MCF 10A (cell line): ENCODE data around the gene DOCK9. TPM values are rescaled to one million over a fixed set of nuclear protein-coding genes. Genes with fewer than 3 reads are reported as not detected.
"Not testable (repeated sequence)": the region's sequence is repeated elsewhere in the genome, so short reads cannot be mapped to it uniquely, and the experiment has no call there.

Experiments used
- BruUV-seq: library from RNA; stranded (reverse); fragments of 400-500 nt; replicated peaks from 2 replicates; lab custom pipeline; 2021; lab: Mats Ljungman, UMichigan
- CTCF ChIA-PET: fragments of 300-600 bp; sonication (Branson Sonifier 250); formaldehyde crosslinking; extraction: SDS; loops from one replicate; lab custom pipeline; 2021; ENCODE audit warnings: antibody characterized with exemption, inconsistent platforms; lab: Yijun Ruan, JAX
- POLR2A ChIA-PET: fragments of 300-600, 350-650 bp; sonication (Branson Sonifier 250); formaldehyde crosslinking; extraction: SDS; loops from one replicate; lab custom pipeline; 2020; ENCODE audit warnings: antibody characterized with exemption, inconsistent platforms; lab: Yijun Ruan, JAX
- DNase-seq: peaks from one replicate; pipeline ENCODE4 v3.0.0-alpha.2; 2018; ENCODE audit not compliant: unreplicated experiment
- H3K27ac Mint-ChIP-seq: one replicate; pipeline ENCODE4 v1.8.0; 2022; ENCODE audit warnings: mild to moderate bottlenecking, low read depth, mixed read lengths; ENCODE audit not compliant: unreplicated experiment
- H3K27me3 Mint-ChIP-seq: one replicate; pipeline ENCODE4 v1.8.0; 2022; ENCODE audit warnings: mixed read lengths; ENCODE audit not compliant: insufficient read depth, unreplicated experiment
- H3K36me3 Mint-ChIP-seq: one replicate; pipeline ENCODE4 v1.8.0; 2022; ENCODE audit warnings: mild to moderate bottlenecking, moderate library complexity, mixed read lengths; ENCODE audit not compliant: insufficient read depth, unreplicated experiment
- H3K4me1 Mint-ChIP-seq: one replicate; pipeline ENCODE4 v1.8.0; 2022; ENCODE audit warnings: mixed read lengths; ENCODE audit not compliant: insufficient read depth, unreplicated experiment
- H3K4me3 Mint-ChIP-seq: one replicate; pipeline ENCODE4 v1.8.0; 2022; ENCODE audit warnings: mild to moderate bottlenecking, moderate library complexity, mixed read lengths; ENCODE audit not compliant: unreplicated experiment
- H3K9me3 Mint-ChIP-seq: one replicate; pipeline ENCODE4 v1.8.0; 2022; ENCODE audit warnings: mixed read lengths; ENCODE audit not compliant: unreplicated experiment
- intact Hi-C: fragments of 100-400 bp; cut with micrococcal nuclease; formaldehyde crosslinking; loops from 2 replicates; pipeline ENCODE4 v1.14.1; 2022
- total RNA-seq: library from RNA; stranded (reverse); gene quantifications from 2 replicates; pipeline ENCODE4 v1.2.3, GENCODE V29; 2022
- TF ChIP-seq, protein P1 (sequence below): fragments of 200-600 bp; IDR thresholded peaks from one replicate; pipeline ENCODE4 v1.8.0; 2022; ENCODE audit warnings: antibody characterized with exemption, mild to moderate bottlenecking; ENCODE audit not compliant: unreplicated experiment

Gene DOCK9
- total RNA-seq, 1 experiment from 2014 or later = 77.0 TPM

DNA sequence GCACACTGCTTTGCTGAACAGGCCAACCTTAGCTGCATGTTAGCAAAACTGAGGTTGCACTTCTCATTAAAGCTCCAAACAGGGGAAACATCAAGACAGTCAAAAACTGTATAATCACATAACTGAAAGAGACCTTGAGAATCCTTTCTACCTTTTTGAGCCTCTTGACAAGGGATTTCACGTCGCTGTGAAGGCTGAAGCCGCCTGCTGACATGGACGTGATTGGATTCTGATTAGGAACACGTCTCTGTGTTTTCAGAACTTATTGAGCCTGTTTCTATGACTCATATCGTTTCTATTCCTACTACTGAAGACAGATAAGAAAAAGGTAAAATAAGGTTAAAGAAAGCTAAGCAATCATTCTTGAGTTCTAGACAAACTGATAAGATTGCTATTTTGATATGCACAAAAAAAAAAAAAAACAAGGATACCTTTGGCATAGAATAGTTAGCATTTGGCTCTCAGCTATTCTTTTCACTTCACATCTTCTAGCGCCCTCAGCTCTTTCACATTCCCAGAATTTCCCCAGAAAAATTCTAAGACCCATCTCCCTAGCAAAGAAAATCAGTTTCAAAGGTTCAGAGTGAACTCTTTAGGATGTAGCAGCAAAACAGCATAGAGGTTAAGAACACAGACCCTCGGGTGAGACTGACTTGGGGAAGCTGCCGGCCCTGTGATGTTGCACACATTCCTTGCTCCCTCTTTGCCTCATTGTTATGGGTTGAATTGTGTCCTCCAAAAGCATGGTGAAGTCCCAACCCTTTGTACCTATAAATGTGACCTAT, 81.6 kb downstream of the DOCK9 start:
- no peaks in the 10 kb centered on the region for H3K4me1 Mint-ChIP-seq
- H3K9me3 Mint-ChIP-seq = no peaks in the 10 kb centered on the region
- H3K36me3 Mint-ChIP-seq = peaks cover 52% of the 10 kb centered on the region
- BruUV-seq = no TSS peak
- DNase-seq = no peak
- TF ChIP-seq, protein P1, sequence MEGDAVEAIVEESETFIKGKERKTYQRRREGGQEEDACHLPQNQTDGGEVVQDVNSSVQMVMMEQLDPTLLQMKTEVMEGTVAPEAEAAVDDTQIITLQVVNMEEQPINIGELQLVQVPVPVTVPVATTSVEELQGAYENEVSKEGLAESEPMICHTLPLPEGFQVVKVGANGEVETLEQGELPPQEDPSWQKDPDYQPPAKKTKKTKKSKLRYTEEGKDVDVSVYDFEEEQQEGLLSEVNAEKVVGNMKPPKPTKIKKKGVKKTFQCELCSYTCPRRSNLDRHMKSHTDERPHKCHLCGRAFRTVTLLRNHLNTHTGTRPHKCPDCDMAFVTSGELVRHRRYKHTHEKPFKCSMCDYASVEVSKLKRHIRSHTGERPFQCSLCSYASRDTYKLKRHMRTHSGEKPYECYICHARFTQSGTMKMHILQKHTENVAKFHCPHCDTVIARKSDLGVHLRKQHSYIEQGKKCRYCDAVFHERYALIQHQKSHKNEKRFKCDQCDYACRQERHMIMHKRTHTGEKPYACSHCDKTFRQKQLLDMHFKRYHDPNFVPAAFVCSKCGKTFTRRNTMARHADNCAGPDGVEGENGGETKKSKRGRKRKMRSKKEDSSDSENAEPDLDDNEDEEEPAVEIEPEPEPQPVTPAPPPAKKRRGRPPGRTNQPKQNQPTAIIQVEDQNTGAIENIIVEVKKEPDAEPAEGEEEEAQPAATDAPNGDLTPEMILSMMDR = no peak
- no peaks in the 10 kb centered on the region for H3K27me3 Mint-ChIP-seq
- ChIA-PET POLR2A (interaction anchor here (0.7 kb wide), 1 partner anchor 1920 kb away, joined by 3 read pairs; no protein-coding TSS in a partner anchor), CTCF (interaction anchor here (0.7 kb wide), 1 partner anchor 280 kb away, joined by 3 read pairs; no protein-coding TSS in a partner anchor)
- no peak overlapping the region for H3K4me3 Mint-ChIP-seq
- H3K27ac Mint-ChIP-seq = no peak overlapping the region
- intact Hi-C loops = loop anchor here (10.0 kb wide), 1 partner anchor 369 kb away; no protein-coding TSS in a partner anchor

DNA sequence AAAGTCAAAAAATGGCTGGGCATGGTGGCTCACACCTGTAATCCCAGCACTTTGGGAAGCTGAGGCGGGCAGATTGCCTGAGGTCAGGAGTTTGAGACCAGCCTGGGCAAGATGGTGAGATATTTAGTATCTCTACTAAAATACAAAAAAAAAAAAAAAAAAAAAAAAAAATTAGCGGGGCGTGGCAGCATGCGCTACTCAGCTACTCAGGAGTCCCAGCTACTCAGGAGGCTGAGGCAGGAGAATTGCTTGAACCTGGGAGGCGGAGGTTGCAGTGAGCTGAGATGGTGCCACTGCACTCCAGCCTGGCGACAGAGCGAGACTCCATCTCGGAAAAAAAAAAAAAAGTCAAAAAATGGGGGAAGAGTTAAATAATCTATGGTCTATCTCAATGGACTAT, 83.0 kb downstream of the DOCK9 start:
- peaks cover 44% of the 10 kb centered on the region for H3K36me3 Mint-ChIP-seq
- POLR2A ChIA-PET = interaction anchor here (0.5 to 0.6 kb wide), 2 partner anchors 424 to 1753 kb away, joined by 3 read pairs; no protein-coding TSS in a partner anchor
- DNase-seq, H3K4me3 Mint-ChIP-seq, CTCF ChIA-PET, BruUV-seq, H3K27ac Mint-ChIP-seq, H3K27me3 Mint-ChIP-seq, H3K9me3 Mint-ChIP-seq: not testable (repeated sequence)
- intact Hi-C loops = loop anchor here (2.0 to 10.0 kb wide), 4 partner anchors 82 to 370 kb away; partner anchors contain the start of gene DOCK9
- H3K4me1 Mint-ChIP-seq = peaks cover 14% of the 10 kb centered on the region

- ChIA-PET POLR2A (no interaction called here), CTCF (no interaction called here)
- no TSS peak for BruUV-seq
- Mint-ChIP-seq H3K36me3 (peaks cover 40% of the 10 kb centered on the region), H3K9me3 (no peaks in the 10 kb centered on the region), H3K27me3 (no peaks in the 10 kb centered on the region), H3K27ac (no peak overlapping the region), H3K4me3 (no peak overlapping the region), H3K4me1 (peaks cover 19% of the 10 kb centered on the region)
- no peak for DNase-seq
- intact Hi-C loops = loop anchor here (5.0 to 10.0 kb wide), 3 partner anchors 84 to 371 kb away; partner anchors contain the start of gene DOCK9
- TF ChIP-seq, protein P1 = no peak
Measured at GRCh38 chr13:98893371-98893770, 84.5 kb downstream of the DOCK9 start.

GRCh38 chr13:98892821-98893220, 85.0 kb downstream of the DOCK9 start:
- ChIA-PET POLR2A (no interaction called here), CTCF (no interaction called here)
- H3K4me1 Mint-ChIP-seq = peaks cover 19% of the 10 kb centered on the region
- H3K27me3 Mint-ChIP-seq = no peaks in the 10 kb centered on the region
- TF ChIP-seq, protein P1 = no peak
- no peak for DNase-seq
- intact Hi-C loops = loop anchor here (5.0 to 10.0 kb wide), 3 partner anchors 84 to 372 kb away; partner anchors contain the start of gene DOCK9
- no TSS peak for BruUV-seq
- H3K36me3 Mint-ChIP-seq = peaks cover 44% of the 10 kb centered on the region
- H3K9me3 Mint-ChIP-seq = no peaks in the 10 kb centered on the region
- H3K4me3 Mint-ChIP-seq = no peak overlapping the region
- H3K27ac Mint-ChIP-seq = no peak overlapping the region
